Ascending aorta (tissue), 2 donors: Measurements from ENCODE around the gene PLEKHH1. TPM values are rescaled to one million over a fixed set of nuclear protein-coding genes. Genes with fewer than 3 reads are reported as not detected.

Source experiments
- DNase-seq, 2 donors: peaks; one replicate each; pipeline ENCODE4 v3.0.0-alpha.2; 2019; ENCODE audit warnings: low spot score in 2 of 2
- H3K27ac ChIP-seq, 2 donors: fragments of 200-600 bp; sonication (generic); one replicate each; pipeline ENCODE4 v1.5.1; 2016 to 2017; ENCODE audit warnings: mild to moderate bottlenecking in 1 of 2
- H3K27me3 ChIP-seq: fragments of 200-600 bp; sonication (generic); one replicate; pipeline ENCODE4 v1.5.1; 2017
- H3K36me3 ChIP-seq, 2 donors: fragments of 200-600 bp; sonication (generic); one replicate each; pipeline ENCODE4 v1.5.1; 2016
- H3K4me1 ChIP-seq, 2 donors: fragments of 200-600 bp; sonication (generic); one replicate each; pipeline ENCODE4 v1.5.1; 2016 to 2017; ENCODE audit warnings: mild to moderate bottlenecking in 1 of 2
- H3K4me3 ChIP-seq, 2 donors: fragments of 200-600 bp; sonication (generic); one replicate each; pipeline ENCODE4 v1.5.1; 2016 to 2017; ENCODE audit warnings: mild to moderate bottlenecking in 1 of 2
- H3K9me3 ChIP-seq, 2 donors: fragments of 200-600 bp; sonication (generic); one replicate each; pipeline ENCODE4 v1.5.1; 2016
- CTCF ChIP-seq, 3 experiments: fragments of 200-600 bp in 2 of 3; fragments of 450-650 bp in 1 of 3; sonication (generic) in 2 of 3; IDR thresholded peaks; one replicate each; pipeline ENCODE4 v1.5.1; 2016 to 2019; ENCODE audit warnings: antibody characterized with exemption in 3 of 3, mild to moderate bottlenecking in 1 of 3, moderate library complexity in 1 of 3
- intact Hi-C: fragments of 100-400 bp; cut with DNase I; formaldehyde crosslinking; loops from one replicate; pipeline ENCODE4 v1.15.1; 2023
- total RNA-seq: library from RNA; depleted of rRNA; stranded (reverse); fragments of >200 nt; gene quantifications from one replicate; pipeline ENCODE4 v1.1.0, GENCODE V29; 2016

The PLEKHH1 gene
- total RNA-seq, 1 donor from 2014 or later = 15.0 TPM

GRCh38 chr14:67527756-67528155 is 5.3 kb upstream of the PLEKHH1 start:
- intact Hi-C loops = no loop called here
- Histone ChIP-seq H3K9me3 (no peaks in the 10 kb centered on the region), H3K4me1 (peaks cover 4% of the 10 kb centered on the region in 2 donors), H3K4me3 (no peak overlapping the region), H3K27ac (no peak overlapping the region), H3K36me3 (no peaks in the 10 kb centered on the region), H3K27me3 (no peaks in the 10 kb centered on the region)
- no peak for DNase-seq
- no peak for TF ChIP-seq CTCF (IDR thresholded peaks at IDR 0.05)

GRCh38 chr14:67528276-67528675 is 4.8 kb upstream of the PLEKHH1 start:
- H3K4me3 ChIP-seq = no peak overlapping the region
- intact Hi-C loops = no loop called here

GRCh38 chr14:67529947-67530935 is 2.8 kb upstream of the PLEKHH1 start:
- Histone ChIP-seq H3K27ac (no peak overlapping the region), H3K9me3 (no peaks in the 10 kb centered on the region), H3K4me3 (no peak overlapping the region), H3K27me3 (no peaks in the 10 kb centered on the region), H3K36me3 (no peaks in the 10 kb centered on the region), H3K4me1 (peaks cover 4 to 9% of the 10 kb centered on the region in 2 donors)
- intact Hi-C loops = no loop called here
- no peak for DNase-seq
- TF ChIP-seq CTCF (IDR thresholded peaks at IDR 0.05) = no peak

More at GRCh38 chr14:67528276-67528675, 4.8 kb upstream of the PLEKHH1 start:
- Histone ChIP-seq H3K4me1 (peaks cover 4 to 5% of the 10 kb centered on the region in 2 donors), H3K27me3 (no peaks in the 10 kb centered on the region), H3K36me3 (no peaks in the 10 kb centered on the region), H3K27ac (no peak overlapping the region), H3K9me3 (no peaks in the 10 kb centered on the region)
- no peak for TF ChIP-seq CTCF (IDR thresholded peaks at IDR 0.05)
- no peak for DNase-seq

- no peaks in the 10 kb centered on the region for H3K27me3 ChIP-seq
- no peak for DNase-seq
- H3K4me3 ChIP-seq = peak overlapping the region; percentile 87 to 88
- H3K4me1 ChIP-seq = peaks cover 4 to 9% of the 10 kb centered on the region in 2 donors
- no peaks in the 10 kb centered on the region for H3K9me3 ChIP-seq
- no peaks in the 10 kb centered on the region for H3K36me3 ChIP-seq
- no peak overlapping the region for H3K27ac ChIP-seq
- TF ChIP-seq CTCF (IDR thresholded peaks at IDR 0.05) = no peak
- intact Hi-C loops = no loop called here
Measured at GRCh38 chr14:67532606-67532997, 488 bp upstream of the PLEKHH1 start.

GRCh38 chr14:67533754-67534085 is 630 bp downstream of the PLEKHH1 start:
- Histone ChIP-seq H3K27me3 (no peaks in the 10 kb centered on the region), H3K27ac (no peak overlapping the region), H3K36me3 (no peaks in the 10 kb centered on the region), H3K4me3 (peak overlapping the region; percentile 87 to 88), H3K9me3 (no peaks in the 10 kb centered on the region), H3K4me1 (peaks cover 4 to 9% of the 10 kb centered on the region in 2 donors)
- TF ChIP-seq CTCF (IDR thresholded peaks at IDR 0.05) = no peak
- DNase-seq = no peak
- intact Hi-C loops = no loop called here
